ENCODE results near the gene LRRC3.

LRRC3 gene

GRCh38 chr21:44407493-44407892 lies 47.8 kb upstream of the LRRC3 start:
- DNase-seq = no peak
- H3K79me2 ChIP-seq (ENCODE audit: low read length) = no peaks in the 10 kb centered on the region
- H2AFZ ChIP-seq (ENCODE audit: low read length) = no peak overlapping the region
- no peaks in the 10 kb centered on the region for H3K36me3 ChIP-seq (replicated peaks; ENCODE audit: insufficient read depth, low read length)
- H3K4me2 ChIP-seq (ENCODE audit: low read depth, low read length) = no peak overlapping the region
- H3K27me3 ChIP-seq (replicated peaks; ENCODE audit: insufficient read depth, low read length) = peaks cover 37% of the 10 kb centered on the region
- H4K20me1 ChIP-seq (ENCODE audit: insufficient read depth, low read length) = no peaks in the 10 kb centered on the region
- no peak overlapping the region for H3K9ac ChIP-seq (ENCODE audit: low read length)
- TF ChIP-seq CTCF (IDR thresholded peaks at IDR 0.05; ENCODE audit: low read length) (no peak), EZH2phosphoT487 (IDR thresholded peaks at IDR 0.05; ENCODE audit: low read length) (no peak), EZH2 (optimal IDR thresholded peaks at IDR 0.05; ENCODE audit: low read depth, low read length) (no peak)
- no peaks in the 10 kb centered on the region for H3K9me2 ChIP-seq (replicated peaks; ENCODE audit: insufficient read depth, low read length)
- no peaks in the 10 kb centered on the region for H3K4me1 ChIP-seq (ENCODE audit: low read length)
- H3K9me3 ChIP-seq (replicated peaks; ENCODE audit: insufficient read depth, low read length) = no peaks in the 10 kb centered on the region
- H3K4me3 ChIP-seq (ENCODE audit: low read length) = no peak overlapping the region
- H3K27ac ChIP-seq (ENCODE audit: low read length) = no peak overlapping the region
- H3F3A ChIP-seq (ENCODE audit: insufficient read depth, low read length) = no peaks in the 10 kb centered on the region

- no peak for DNase-seq
- Histone ChIP-seq H3K79me2 (ENCODE audit: low read length) (no peaks in the 10 kb centered on the region), H3K4me2 (ENCODE audit: low read depth, low read length) (no peak overlapping the region), H3K27me3 (replicated peaks; ENCODE audit: insufficient read depth, low read length) (peaks cover 42% of the 10 kb centered on the region), H3K36me3 (replicated peaks; ENCODE audit: insufficient read depth, low read length) (no peaks in the 10 kb centered on the region), H3K9me3 (replicated peaks; ENCODE audit: insufficient read depth, low read length) (no peaks in the 10 kb centered on the region), H4K20me1 (ENCODE audit: insufficient read depth, low read length) (no peaks in the 10 kb centered on the region), H3K4me3 (ENCODE audit: low read length) (no peak overlapping the region), H3K9me2 (replicated peaks; ENCODE audit: insufficient read depth, low read length) (no peaks in the 10 kb centered on the region), H2AFZ (ENCODE audit: low read length) (no peak overlapping the region), H3K27ac (ENCODE audit: low read length) (no peak overlapping the region), H3K4me1 (ENCODE audit: low read length) (no peaks in the 10 kb centered on the region), H3F3A (ENCODE audit: insufficient read depth, low read length) (no peaks in the 10 kb centered on the region), H3K9ac (ENCODE audit: low read length) (no peak overlapping the region)
- TF ChIP-seq EZH2 (optimal IDR thresholded peaks at IDR 0.05; ENCODE audit: low read depth, low read length) (no peak), EZH2phosphoT487 (IDR thresholded peaks at IDR 0.05; ENCODE audit: low read length) (no peak)
Observed at GRCh38 chr21:44408226-44408625, 47.1 kb upstream of the LRRC3 start.

GRCh38 chr21:44413566-44414290 lies 41.6 kb upstream of the LRRC3 start:
- Histone ChIP-seq H3F3A (ENCODE audit: insufficient read depth, low read length) (no peaks in the 10 kb centered on the region), H3K9ac (ENCODE audit: low read length) (no peak overlapping the region), H3K36me3 (replicated peaks; ENCODE audit: insufficient read depth, low read length) (no peaks in the 10 kb centered on the region), H2AFZ (ENCODE audit: low read length) (no peak overlapping the region), H3K27me3 (replicated peaks; ENCODE audit: insufficient read depth, low read length) (peaks cover 68% of the 10 kb centered on the region), H3K9me3 (replicated peaks; ENCODE audit: insufficient read depth, low read length) (no peaks in the 10 kb centered on the region), H4K20me1 (ENCODE audit: insufficient read depth, low read length) (no peaks in the 10 kb centered on the region), H3K79me2 (ENCODE audit: low read length) (no peaks in the 10 kb centered on the region), H3K9me2 (replicated peaks; ENCODE audit: insufficient read depth, low read length) (no peaks in the 10 kb centered on the region), H3K4me3 (ENCODE audit: low read length) (no peak overlapping the region), H3K4me2 (ENCODE audit: low read depth, low read length) (no peak overlapping the region), H3K27ac (ENCODE audit: low read length) (no peak overlapping the region), H3K4me1 (ENCODE audit: low read length) (no peaks in the 10 kb centered on the region)
- no peak for DNase-seq
- TF ChIP-seq CTCF (IDR thresholded peaks at IDR 0.05; ENCODE audit: low read length) (no peak), EZH2 (optimal IDR thresholded peaks at IDR 0.05; ENCODE audit: low read depth, low read length) (no peak), EZH2phosphoT487 (IDR thresholded peaks at IDR 0.05; ENCODE audit: low read length) (no peak)

Data from MM.1S (cell line).